Cardiac fibroblast (primary cell): ENCODE measurements around the gene POLR2L.
A peak's percentile ranks its signal among the peaks of the same experiment; 100 is the strongest.

ENCODE experiments used
- DNase-seq, 2 donors: peaks; one replicate each; pipeline versions ENCODE4 v3.0.0 to v3.0.0-alpha.2; 2010; ENCODE audit warnings: low read depth in 2 of 2
- H3K4me3 ChIP-seq, 2 donors: replicated peaks in 1 of 2; 1 replicate in 1 of 2; 2 replicates in 1 of 2; pipeline ENCODE4 v1.5.1; 2011; ENCODE audit warnings: low read depth in 2 of 2, low read length in 2 of 2, mild to moderate bottlenecking in 2 of 2, moderate library complexity in 1 of 2
- TF ChIP-seq, protein P1 (sequence below): IDR thresholded peaks from one replicate; pipeline ENCODE4 v1.5.1; 2011; ENCODE audit warnings: low read depth, mild to moderate bottlenecking, low read length, inconsistent platforms

POLR2L gene

DNA sequence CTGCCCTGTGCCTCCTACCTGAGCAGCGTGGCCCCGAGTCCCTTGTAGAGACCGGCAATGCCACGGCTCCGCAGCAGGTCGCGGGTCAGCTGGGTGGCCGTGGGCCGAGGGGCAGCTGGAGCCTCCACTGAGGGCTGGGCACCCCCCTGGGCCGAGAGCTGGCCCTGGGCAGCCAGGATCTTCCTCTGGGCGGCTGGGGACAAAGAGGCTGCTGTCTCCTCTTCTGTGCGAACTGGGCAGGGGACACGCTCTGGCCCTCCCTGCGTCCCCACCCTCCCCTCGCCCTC is 49.9 kb downstream of the POLR2L start:
- TF ChIP-seq, protein P1, sequence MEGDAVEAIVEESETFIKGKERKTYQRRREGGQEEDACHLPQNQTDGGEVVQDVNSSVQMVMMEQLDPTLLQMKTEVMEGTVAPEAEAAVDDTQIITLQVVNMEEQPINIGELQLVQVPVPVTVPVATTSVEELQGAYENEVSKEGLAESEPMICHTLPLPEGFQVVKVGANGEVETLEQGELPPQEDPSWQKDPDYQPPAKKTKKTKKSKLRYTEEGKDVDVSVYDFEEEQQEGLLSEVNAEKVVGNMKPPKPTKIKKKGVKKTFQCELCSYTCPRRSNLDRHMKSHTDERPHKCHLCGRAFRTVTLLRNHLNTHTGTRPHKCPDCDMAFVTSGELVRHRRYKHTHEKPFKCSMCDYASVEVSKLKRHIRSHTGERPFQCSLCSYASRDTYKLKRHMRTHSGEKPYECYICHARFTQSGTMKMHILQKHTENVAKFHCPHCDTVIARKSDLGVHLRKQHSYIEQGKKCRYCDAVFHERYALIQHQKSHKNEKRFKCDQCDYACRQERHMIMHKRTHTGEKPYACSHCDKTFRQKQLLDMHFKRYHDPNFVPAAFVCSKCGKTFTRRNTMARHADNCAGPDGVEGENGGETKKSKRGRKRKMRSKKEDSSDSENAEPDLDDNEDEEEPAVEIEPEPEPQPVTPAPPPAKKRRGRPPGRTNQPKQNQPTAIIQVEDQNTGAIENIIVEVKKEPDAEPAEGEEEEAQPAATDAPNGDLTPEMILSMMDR, result no peak
- no peak overlapping the region for H3K4me3 ChIP-seq
- no peak for DNase-seq

DNA sequence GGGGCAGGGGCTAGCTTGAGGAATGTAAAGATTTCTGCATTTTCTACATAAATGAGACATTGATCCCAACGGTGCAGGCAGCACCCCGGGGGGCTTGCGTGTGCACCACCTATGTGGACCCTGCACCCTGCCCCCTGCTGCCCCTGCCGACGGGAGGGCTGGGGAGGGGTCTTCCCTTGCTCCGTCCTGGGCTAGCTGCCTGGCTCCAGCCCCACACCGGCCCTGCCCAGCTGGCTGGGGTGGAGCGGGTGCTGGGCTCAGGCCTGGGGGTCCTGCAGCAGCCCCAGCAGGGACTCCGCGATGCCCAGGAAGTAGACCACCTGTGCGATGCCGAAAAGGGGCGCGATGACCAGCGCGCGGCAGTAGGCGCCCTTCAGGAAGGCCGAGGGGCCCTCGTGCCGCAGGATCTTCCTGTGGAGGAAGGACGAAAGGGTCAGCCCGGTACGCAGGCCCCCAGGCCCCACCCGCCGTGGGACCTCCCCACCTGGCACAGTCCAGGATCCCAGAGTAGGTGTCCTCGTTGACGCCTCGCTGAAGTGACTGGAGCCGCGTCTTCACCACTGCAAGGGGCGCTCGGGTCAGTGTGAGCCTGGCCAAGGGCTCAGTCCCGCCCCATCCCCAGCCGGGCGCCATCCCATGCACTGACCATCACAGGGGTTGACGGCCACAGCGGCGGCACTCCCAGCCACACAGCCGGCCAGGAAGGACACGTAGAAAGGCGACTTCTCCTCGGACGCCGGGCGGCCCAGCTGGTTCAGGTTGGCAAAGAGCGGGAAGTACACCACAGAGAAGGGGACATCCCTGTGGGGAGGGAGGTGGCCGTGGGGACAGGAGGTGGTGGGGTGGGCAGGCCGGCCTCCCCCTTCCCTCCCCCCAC is 50.4 kb downstream of the POLR2L start:
- no peak overlapping the region for H3K4me3 ChIP-seq
- TF ChIP-seq, protein P1, result no peak
- DNase-seq, result no peak

DNA sequence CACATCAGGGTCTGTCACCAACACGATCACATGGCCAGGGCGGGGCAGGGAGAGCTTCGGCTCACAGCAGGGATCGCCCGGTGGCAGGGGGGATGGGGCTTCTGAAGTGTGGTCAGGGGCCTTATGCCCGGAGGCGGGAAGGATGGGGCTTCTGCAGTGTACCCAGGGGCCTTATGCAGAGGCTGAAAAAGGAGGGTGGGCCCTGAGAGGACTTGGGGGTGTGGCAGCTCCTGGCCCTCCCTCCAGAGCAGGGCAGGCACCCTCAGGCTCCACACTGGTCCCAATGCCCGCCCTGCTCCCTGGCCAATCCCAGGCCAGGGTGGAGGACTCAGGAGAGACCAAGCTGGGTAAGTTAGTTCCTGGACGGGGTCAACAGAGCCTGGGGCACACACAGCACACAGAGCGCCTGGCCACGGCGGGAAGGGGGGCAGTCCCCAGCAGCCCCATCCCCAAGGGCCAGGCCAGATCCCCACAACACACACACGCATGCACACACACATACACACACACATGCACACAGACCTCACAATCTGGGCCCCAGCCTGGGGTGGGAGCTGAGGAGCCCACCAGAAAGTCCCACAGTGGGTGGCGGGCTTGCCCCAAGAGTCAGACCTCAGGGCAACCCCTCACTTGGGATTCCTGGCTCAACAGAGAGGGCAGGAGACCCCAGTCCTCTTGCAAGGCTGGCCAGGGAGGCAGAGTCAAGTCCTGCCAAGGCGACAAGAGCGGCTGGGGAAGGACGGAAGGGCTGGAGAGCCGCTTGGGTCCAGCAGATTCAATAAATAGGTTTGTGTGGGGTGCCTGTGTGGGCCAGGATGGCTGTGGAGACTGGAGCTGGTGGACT is 51.4 kb downstream of the POLR2L start:
- no peak overlapping the region for H3K4me3 ChIP-seq
- TF ChIP-seq, protein P1, result no peak
- peak in 1 of 2 donors; percentile 52 for DNase-seq

DNA sequence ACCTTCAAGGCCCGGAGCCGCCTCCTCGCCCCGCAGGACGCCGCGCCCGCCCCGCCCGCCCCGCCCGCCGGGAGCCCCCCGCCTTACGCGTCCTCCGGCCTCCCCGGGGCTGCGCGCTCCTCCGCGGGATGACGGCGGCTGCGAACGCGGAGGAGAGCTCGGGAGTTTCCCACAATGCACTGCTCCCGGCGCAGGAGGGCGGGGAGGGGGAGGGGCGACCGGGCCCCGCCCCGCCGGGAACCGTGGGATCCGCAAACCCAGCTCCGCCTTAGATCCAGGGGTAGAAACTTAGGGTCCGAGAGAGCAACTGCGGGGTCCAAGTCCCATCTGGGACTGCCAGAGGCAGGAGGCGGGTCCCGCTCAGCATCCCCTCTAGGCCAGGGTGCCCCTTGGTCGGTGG is 52.4 kb downstream of the POLR2L start, which contains the start of gene CEND1:
CEND1 (minus strand) TSS at position 148 of the 400 bp plus-strand sequence. CDS start 1,514 bp downstream, outside the sequence.
- TF ChIP-seq, protein P1, result no peak
- H3K4me3 ChIP-seq, result peak within 1 kb of the TSS; percentile 10 to 11
- peak; percentile 47 to 59 for DNase-seq
